Measurements from ENCODE around the gene NRG3.
"Not testable (repeated sequence)": the region's sequence is repeated elsewhere in the genome, so short reads cannot be mapped to it uniquely, and the experiment has no call there.

Gene NRG3

GRCh38 chr10:82581940-82582339 is 706.9 kb downstream of the NRG3 start:
- no peak for DNase-seq (ENCODE audit: low spot score)

GRCh38 chr10:82591421-82591820 is 716.4 kb downstream of the NRG3 start:
- no peak for DNase-seq (ENCODE audit: low spot score)

GRCh38 chr10:82597840-82598239 is 722.8 kb downstream of the NRG3 start:
- no peak for DNase-seq (ENCODE audit: low spot score)

GRCh38 chr10:82609845-82610244 is 734.9 kb downstream of the NRG3 start:
- DNase-seq (ENCODE audit: low spot score): no peak

GRCh38 chr10:82618007-82618406 is 743.0 kb downstream of the NRG3 start:
- DNase-seq (ENCODE audit: low spot score): no peak

- DNase-seq (ENCODE audit: low spot score): no peak
These were observed 746.7 kb downstream of the NRG3 start for GRCh38 chr10:82621680-82622079.

GRCh38 chr10:82622479-82622878 is 747.5 kb downstream of the NRG3 start:
- DNase-seq (ENCODE audit: low spot score): no peak

GRCh38 chr10:82625512-82626189 is 750.7 kb downstream of the NRG3 start:
- DNase-seq (ENCODE audit: low spot score): no peak

GRCh38 chr10:82628373-82628772 is 753.4 kb downstream of the NRG3 start:
- DNase-seq (ENCODE audit: low spot score): no peak

- DNase-seq (ENCODE audit: low spot score): no peak
These were observed 768.1 kb downstream of the NRG3 start for GRCh38 chr10:82643076-82643475.

GRCh38 chr10:82643601-82644000 is 768.6 kb downstream of the NRG3 start:
- DNase-seq (ENCODE audit: low spot score): no peak

- no peak for DNase-seq (ENCODE audit: low spot score)
These were observed 770.2 kb downstream of the NRG3 start for GRCh38 chr10:82645221-82645620.

- DNase-seq (ENCODE audit: low spot score): no peak
These were observed 778.5 kb downstream of the NRG3 start for GRCh38 chr10:82653244-82654155.

- no peak for DNase-seq (ENCODE audit: low spot score)
These were observed 785.2 kb downstream of the NRG3 start for GRCh38 chr10:82660205-82660604.

- DNase-seq (ENCODE audit: low spot score): no peak
These were observed 786.0 kb downstream of the NRG3 start for GRCh38 chr10:82660986-82661385.

- DNase-seq (ENCODE audit: low spot score): no peak
These were observed 786.7 kb downstream of the NRG3 start for GRCh38 chr10:82661701-82662100.

- no peak for DNase-seq (ENCODE audit: low spot score)
These were observed 793.4 kb downstream of the NRG3 start for GRCh38 chr10:82668221-82668895.

GRCh38 chr10:82674036-82674435 is 799.0 kb downstream of the NRG3 start:
- DNase-seq (ENCODE audit: low spot score): no peak

- DNase-seq (ENCODE audit: low spot score): not testable (repeated sequence)
These were observed 802.9 kb downstream of the NRG3 start for GRCh38 chr10:82677932-82678331.

GRCh38 chr10:82678451-82678850 is 803.5 kb downstream of the NRG3 start:
- DNase-seq (ENCODE audit: low spot score): not testable (repeated sequence)

GRCh38 chr10:82680608-82681007 is 805.6 kb downstream of the NRG3 start:
- DNase-seq (ENCODE audit: low spot score): no peak

- DNase-seq (ENCODE audit: low spot score): no peak
These were observed 809.0 kb downstream of the NRG3 start for GRCh38 chr10:82683945-82684344.

- no peak for DNase-seq (ENCODE audit: low spot score)
These were observed 810.1 kb downstream of the NRG3 start for GRCh38 chr10:82685087-82685486.
